Activated CD4-positive, alpha-beta T cell treated with anti-CD3 and anti-CD28 coated beads, Interleukin-2, amount 50 U/mL, for 24 hours (primary cell): ENCODE data around the gene RNF141.
A peak's percentile ranks its signal among the peaks of the same experiment; 100 is the strongest.

ENCODE experiments used
- DNase-seq, 2 donors: peaks; one replicate each; pipeline ENCODE4 v3.0.0-alpha.2; 2020; ENCODE audit warnings: low read depth in 1 of 2, low spot score in 1 of 2

The RNF141 gene

DNA sequence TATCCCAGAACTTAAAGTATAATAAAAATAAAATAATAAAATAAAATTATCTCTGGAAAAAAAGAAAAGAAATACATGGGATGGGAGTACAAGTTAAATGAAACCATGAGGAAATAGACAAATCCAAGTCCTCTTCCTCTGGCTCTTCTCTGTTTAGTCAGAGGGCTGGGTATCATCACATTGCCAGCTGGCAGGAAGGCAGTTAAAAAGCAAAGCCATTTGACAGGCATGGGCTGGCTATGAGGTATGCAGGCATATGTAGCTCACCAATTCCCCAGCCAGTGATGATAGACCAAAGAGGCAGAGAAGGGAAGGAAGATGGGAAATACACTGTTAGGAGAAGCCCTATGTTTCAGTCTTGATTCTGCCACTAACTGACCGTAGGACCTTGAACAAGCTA lies 21.0 kb upstream of the RNF141 start:
- DNase-seq: no peak

DNA sequence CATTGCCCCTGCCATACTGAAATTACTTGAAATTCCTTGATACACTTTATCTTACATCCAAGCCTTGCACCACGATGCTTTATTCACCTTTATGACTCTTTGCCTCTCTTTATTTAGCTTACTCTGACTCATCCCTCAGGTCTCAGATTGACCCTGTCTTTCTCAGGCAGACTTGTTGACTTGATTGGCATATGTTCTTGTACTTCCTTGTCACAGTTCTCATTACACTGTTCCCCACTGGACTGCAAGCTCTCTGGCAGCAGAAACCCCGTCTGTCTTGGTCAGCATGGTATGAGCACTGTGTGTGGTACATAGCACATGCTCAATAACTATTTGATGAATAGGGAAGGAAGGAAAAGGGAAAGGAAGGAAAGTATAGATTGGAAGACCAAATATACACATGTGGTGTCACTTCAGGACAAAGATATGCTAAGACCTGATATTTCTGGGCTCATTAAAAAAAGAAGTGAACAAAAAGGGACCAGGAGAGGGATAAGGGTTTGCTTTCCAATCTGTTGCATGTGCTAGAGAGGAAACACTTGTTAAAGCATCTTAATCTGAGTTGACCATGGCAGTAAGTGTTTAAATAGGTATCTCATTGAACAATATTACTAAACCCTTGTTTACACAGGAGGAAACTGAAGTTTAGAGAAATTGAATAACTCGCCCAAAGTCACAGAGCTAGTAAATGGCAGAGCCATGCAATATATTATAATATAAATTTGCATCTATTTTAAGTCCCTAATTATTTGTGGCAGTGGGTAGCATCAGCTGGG lies 20.2 kb upstream of the RNF141 start:
- no peak for DNase-seq

DNA sequence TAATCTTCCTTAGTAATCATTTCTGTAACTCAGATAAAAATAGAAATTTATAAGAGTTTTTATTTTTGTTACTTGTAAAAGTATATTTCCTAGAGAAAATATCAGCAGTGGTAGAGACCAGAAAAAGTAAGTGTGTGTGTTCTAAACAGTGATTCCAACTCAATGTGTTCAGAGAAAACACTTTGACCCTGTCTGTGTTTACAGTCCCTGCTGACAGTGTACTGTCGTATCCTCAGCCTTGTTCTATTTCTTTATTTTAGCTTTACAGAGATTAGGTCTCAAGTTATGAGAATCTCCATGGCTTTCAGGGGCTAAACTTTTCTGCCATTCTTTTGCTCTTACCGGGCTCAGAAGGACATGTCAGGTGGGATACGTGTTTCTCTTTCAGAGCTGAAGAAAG lies 17.3 kb upstream of the RNF141 start:
- DNase-seq: no peak

DNA sequence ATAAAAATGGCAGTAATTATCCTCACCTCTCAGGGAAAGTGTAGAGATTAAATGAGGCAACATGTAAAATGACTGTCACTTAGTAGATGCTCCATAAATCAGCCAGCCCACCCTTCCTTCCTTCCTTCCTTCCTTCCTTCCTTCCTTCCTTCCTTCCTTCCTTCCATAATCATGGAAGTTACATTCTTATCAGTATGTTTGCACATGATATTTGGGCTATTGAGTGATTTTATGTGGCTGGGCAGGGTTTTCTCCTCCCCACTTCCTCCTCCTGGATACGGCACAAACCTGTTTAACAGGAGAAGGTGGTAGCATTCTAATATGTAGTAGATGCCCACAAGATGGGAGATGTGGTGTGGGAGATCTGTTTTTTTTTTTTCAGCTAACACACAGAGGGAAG lies 15.6 kb upstream of the RNF141 start:
- DNase-seq: no peak

DNA sequence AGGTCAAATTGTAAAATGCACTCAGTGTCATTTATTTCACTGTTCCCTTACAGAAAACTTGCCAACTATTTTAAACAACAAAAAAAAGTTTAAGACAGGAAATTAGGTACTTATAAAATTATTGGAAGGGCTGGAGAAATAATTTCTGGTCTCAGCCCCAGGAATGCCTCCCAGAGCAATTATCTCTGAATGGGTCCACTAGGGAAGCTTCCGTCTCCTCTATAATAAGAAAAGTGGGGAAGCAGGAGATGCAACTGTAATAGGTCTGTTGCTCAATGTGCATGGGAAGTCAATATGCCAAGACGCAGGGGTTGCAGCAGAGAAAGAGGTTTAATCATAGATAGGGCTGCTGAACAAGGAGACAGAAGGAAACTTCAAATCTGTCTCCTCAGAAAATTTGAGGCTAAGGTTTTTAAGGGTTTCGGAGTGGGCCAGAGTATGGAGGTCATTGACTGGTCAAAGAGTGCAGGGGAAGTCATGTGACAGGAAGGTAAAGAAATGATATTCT lies 10.9 kb upstream of the RNF141 start:
- no peak for DNase-seq

DNA sequence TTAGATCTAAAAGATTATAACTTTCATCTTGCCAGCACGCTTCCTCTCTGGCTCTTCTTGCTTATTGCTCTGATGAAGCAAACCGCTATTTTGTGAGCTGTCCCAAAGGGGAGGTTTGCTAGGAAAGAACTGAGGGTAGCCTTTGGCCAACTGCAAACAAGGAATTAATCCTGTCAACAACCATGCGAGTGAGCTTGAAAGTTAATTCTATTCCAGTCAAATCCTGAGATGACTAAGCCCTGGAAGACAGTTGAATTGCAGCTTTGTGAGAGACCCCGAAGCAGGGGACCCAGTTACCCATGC lies 10.3 kb upstream of the RNF141 start:
- DNase-seq: no peak

DNA sequence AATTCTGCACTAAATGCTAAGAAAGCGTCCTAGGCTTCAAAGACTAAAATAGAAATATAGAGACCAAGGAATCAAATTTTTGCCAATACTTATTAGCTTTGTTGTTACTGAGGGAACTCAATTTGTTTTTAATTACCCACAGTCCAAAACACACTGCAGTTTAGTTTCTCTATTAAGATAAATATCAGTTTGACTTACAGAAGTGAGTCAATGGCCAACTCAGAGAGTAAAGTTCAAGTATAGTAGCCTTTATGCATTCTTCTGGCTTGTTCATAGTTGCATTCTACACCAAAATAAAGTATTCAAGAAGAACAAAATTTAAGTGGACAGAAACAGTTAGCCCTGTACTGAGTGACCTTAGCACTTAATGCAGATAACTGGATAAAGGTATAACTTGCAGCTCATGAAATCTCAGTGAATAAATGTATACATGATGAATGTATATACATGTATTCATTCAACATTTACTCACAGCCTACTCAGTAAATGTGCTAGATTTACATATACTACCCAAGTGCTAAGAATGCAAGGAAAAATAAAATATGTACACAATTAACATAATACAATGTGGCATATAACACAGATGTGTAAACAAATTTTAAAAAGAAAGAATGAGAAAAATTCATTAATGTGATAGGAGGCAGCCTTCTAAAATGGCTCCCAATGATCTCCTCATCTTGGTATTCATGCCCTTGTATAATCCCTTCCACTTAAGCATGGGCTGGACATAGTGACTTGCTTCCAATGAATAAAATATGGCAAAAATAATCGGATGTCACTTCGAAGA lies 9.7 kb upstream of the RNF141 start:
- DNase-seq: no peak

DNA sequence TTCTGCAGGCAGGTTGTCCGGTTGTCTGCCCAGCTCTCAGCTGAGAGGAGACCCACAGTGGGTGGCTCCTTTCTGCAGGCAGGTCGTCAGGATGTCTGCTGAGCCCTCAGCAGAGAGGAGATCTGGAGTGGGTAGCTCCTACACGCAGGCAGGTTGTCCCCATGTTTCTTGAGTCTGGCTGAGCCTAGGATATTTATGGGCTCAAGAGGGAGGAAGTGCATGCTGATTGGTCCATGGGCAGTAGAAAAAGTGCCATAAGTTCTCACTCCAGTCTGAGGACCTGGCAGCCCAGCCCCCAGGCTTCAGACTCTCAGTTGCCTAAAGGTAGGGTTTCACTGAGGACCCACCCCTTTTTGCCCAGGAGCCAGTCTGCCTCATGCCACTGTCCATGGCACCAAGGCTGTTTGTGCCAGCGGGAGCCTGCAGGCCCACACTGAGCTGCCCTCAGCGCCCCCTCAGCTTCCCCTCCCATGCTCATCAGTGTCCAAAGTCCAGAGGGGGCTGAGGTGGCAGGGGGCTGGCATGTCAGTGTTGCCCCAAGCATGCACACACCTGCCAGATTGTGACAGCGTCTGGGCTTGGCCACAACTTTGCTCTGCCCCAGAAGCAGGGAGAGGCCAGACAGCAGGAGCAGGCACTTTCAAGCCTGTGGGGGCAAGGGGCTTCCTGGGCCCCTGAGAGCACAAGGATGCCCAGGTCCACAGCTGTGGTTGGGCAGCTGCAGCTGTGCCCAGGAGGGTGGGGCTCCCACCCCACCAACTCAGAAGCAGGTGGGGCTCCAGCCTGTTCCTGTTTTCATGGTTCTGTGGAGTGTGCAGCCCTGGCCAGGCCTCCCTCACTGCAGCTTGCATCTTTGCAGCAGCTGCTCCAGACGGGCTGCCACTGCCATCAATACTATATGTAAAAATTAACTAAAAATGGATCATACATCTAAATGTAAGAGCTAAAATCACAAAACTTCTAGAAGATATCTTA lies 3.8 kb upstream of the RNF141 start:
- no peak for DNase-seq

DNA sequence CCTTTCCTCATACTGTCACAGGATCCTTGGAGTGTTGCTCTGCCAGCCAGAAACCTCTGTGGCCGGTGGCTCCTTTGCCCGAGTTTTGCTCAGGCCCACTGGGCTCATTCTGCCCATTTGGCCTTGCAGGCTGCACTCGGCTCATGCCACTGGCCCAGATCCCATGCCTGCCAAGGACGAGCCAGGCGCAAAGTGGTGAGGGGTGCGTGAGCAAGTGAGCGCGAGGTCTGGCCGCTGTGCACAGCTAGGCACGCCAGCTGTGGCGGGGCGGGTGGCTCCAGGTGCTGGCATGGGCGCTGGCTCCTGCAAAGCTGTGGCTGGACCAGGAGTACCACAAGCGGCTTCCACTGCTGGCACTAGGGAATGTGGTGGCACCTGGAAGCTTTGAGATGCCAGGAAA lies 2.8 kb upstream of the RNF141 start:
- DNase-seq: no peak

DNA sequence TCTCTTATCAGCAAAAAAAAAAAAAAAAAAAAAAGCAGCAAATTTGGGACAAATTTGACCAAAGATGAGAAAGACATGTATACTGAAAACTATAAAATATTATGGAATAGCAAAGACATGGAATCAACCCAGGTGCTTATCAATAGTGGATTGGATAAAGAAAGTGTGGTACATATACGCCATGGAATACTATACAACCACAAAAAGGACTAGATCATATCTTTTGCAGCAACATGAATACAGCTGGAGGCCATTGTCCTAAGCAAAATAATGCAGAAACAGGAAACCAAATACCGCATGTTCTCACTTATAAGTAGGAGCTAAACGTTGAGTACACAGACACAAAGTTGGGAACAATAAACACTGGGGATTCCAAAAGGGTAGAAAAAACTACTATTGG lies 1.8 kb upstream of the RNF141 start:
- no peak for DNase-seq

DNA sequence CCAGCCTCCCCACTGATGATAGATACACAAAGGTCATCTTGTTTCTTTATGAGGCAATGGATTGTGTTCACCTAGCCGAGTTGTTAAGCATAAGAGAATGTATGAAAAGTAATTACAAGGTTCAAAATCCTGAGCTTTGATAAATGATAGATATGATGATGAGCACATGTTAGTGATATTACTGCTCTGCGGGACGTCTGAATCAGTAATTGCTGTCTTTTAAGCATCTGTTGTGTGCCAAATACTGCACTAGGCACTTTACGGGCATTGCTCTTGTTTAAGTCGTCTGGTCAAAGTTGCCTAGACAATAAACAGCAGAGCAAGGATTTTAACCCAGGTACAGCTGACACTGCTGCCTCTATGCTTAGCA lies 559 bp upstream of the RNF141 start:
- no peak for DNase-seq

DNA sequence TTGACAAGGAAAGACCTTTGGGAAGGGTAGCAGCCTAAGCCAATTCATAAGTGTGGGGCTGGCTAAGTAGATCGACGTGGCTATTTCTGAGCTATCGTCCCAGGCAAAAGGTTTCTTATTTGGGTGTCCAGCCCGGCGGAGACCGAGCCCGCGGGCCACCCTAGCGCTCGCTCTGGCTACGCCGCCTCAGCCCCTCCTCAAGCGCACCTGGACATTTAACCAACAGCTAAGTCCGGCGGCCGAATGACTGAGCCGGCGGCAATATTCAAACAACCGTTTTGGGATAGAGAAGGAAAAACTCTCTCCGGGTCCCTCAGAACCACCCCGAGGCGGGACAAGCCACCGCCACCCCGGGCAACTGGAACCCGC lies 457 bp downstream of the RNF141 start:
- no peak for DNase-seq

DNA sequence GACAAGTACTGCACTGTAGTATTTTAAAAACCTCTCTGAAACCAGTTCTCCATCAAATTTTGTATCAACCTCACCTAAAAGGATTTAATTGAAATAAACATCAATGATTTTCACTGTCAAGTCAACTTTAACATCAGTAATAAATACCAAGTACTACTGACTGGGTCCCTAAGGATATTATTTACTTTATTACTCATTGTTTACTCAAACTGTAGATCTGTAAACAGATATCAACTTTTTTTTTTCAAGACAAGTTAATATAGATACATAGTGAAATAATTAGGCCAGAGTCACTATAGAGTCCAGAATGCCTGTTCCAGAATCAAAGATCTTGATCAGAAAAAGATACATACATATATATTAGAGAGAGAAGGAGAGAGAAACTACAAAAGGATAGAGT lies 1.6 kb downstream of the RNF141 start:
- no peak for DNase-seq

DNA sequence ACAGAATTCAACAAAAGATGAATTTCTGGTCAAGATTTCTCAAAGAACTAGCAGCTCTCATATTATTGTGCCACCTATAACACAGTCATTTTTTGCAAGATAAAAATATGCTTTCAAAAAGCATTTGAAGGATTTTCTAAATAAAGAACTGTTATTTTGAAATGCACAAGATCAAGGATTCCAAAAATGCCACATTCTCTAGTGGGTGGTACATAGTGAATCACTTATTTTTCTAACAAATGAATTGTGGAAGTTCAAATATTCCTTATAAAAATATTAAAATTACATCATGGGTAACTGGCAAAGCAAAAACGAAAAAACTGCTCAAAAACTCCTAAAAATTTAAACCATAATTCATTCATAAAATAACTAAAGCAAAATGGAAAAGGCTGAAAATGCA lies 2.1 kb downstream of the RNF141 start:
- no peak for DNase-seq

DNA sequence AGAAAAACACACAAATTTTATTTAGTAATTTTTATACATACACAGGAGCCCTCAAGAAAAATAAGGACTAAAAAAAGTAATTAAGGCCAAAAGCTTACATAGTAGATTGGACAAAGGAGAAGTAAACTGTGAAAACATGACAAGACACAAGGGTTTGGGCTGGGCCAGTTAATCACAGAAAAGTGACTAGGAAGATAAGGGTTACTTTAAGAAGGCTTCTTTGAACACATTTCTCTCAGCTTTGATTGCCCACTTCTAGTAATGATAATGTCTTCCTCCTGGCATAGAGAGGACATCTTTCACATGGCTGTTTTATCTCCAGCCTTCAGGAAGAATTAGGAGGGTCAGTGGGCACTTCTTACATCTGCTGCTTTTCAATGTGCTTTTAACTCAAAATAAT lies 3.4 kb downstream of the RNF141 start:
- no peak for DNase-seq

DNA sequence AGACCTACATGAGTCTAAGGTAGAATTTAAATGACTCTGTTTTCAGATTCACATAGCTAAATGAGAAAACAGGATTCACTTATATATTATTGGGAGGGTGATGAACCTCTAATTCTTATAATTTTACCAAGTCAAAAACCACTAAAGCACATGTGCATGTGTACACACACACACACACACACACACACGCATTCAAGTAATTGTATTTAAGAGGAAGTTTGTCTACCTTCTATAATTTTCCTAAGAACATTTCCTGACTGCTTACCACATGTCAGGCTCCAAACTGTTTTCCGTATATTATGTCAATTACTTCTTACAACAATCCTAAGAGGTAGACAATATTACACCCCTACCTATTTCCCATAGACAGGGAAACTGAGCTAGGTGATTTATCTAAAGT lies 6.7 kb downstream of the RNF141 start:
- DNase-seq: no peak

DNA sequence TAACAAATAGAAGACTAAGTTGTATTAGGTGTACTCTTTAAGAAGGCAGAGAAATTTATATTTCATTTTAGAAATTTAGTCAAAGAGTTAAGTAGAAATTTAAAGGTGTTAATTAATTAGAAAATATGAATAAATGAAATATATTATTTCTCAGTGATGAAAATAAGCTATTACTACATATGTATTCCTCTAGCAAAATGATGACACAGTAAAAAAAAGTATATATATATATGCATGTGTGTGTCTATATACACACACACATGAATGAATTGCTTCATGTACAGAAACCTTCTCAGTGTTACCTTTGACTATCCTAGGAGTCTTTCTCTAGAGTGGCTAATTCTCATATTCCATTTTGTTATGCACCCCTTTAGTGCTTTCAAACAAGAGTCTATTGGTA lies 7.7 kb downstream of the RNF141 start:
- DNase-seq: no peak

DNA sequence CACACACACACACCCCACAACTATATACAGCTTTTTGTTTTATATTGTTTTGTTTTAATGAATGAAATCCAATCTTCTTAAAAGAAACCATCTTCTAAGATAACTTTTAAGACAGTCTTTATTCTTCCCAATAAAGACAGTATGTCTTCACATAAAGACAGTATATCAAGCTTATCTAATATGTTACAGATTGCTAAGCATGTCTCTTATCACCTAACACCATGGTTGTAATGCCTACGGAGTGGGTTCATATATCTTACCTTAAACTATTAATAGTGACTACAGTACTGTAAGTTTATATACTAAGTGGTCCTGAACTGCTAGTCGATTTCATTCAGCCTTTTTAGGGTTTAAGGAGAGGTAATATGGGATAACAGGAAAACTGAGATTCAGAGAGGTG lies 8.5 kb downstream of the RNF141 start:
- DNase-seq: no peak

DNA sequence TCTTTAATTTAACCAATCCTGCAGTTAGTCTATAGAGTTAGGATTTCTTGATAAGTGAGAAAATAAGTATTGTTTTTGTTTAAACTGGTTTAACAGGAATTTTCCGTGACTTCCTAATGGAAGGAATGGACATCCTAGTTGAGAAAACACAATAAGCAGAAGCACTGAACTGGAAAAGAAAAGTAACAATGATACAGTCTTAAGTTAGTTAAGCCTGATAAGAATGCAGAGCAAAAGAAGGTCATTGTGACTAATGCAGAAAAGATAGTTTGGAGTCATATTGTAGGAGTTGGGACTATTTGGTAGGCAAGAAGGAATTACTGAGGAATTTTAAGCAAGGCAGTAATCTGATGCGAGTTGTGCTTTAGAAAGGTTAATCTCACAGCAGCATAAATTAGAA lies 11.7 kb downstream of the RNF141 start:
- DNase-seq: no peak

DNA sequence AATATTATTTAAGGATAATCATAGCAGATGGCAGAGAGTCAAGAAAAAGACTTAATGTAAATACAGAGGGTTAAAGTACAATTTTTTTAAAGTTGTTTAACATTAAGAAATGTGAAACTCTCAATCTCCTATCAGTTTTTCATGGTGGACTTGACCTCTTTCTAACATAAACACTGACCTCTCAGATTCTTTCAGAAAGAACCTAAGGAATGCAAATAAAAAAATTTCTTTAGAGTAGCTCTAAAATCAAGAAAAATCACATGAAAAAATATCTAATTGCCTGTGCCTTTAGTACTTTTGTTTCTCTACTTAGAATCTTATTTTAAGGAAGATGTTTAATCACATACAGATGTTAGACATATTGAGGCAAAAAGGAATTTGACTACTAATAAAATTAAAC lies 12.9 kb downstream of the RNF141 start:
- DNase-seq: no peak

DNA sequence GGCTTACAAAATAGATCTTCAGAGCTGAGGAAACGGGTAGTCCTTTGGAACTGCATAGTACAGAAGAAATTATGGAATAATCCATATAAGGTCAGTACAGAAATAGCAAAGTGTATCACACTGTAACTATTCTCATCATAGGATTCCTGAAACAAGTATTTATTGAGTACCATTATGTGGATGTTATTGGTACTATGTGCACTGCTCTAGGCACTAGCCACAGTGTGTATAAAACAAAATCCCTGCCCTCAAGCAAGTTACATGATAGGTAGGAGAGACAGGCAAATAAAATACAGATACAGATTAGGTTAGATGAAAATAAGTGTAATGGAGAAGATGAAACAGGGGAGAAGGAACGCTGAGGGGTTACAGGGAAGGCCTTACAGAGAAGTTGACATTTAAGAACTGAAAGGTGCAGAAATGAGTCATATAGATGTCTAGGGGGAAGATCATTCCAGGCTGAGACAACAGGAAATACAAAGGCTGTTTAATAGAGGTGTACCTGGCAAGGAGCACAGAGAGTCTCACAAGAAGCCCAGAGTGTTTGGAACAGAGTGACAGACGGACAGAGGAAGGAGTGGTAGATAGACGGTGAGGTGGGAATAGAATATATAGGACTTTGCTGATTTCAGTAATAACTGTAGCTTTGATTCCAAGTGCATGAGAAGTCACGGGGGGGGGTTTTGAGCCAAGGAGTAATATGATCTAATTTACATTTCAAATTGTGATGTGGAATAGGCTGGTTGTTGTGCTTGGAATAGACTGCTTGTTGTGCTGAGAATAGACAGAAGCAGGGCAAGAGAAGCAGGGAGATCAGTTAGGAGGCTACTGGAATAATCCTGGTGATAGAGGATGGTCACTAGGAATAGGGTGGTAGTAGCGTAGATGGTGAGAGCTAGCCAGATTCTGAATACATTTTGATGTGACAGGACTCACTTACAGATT lies 13.7 kb downstream of the RNF141 start:
- DNase-seq: peak in 1 of 2 donors; percentile 7
